Endothelial cell of umbilical vein (primary cell): ENCODE data around the gene TPR. TPM values are rescaled to one million over a fixed set of nuclear protein-coding genes. Genes with fewer than 3 reads are reported as not detected.

ENCODE experiments used
- BruUV-seq: library from RNA; stranded (reverse); fragments of 400-500 nt; replicated peaks from 2 replicates; lab custom pipeline; 2021; lab: Mats Ljungman, UMichigan
- CTCF ChIA-PET: fragments of 300-600, 350-600 bp; sonication (Branson Sonifier 250); formaldehyde crosslinking; loops from one replicate; lab custom pipeline; 2021; ENCODE audit warnings: antibody characterized with exemption, inconsistent platforms; lab: Charles Lee
- POLR2A ChIA-PET: fragments of 300-600, 350-600 bp; sonication (Branson Sonifier 250); formaldehyde crosslinking; loops from one replicate; lab custom pipeline; 2021; ENCODE audit warnings: antibody characterized with exemption, inconsistent platforms; lab: Charles Lee
- DNase-seq: peaks from one replicate; pipeline ENCODE4 v3.0.0-alpha.2; 2011; ENCODE audit warnings: low read depth, low spot score
- FAIRE-seq: peaks from 2 replicates; lab custom pipeline; 2011; peaks lifted over from hg19 to GRCh38; lab: Jason Lieb, UNC
- H2AFZ ChIP-seq: 2 replicates; pipeline ENCODE4 v1.6.0; 2012; ENCODE audit warnings: low read depth, low read length, control low read depth, inconsistent platforms
- H3K27ac ChIP-seq: 2 replicates; pipeline ENCODE4 v1.5.1; 2011; ENCODE audit warnings: low read depth, mild to moderate bottlenecking, control low read depth, low read length, moderate library complexity; ENCODE audit not compliant: insufficient read depth
- H3K27me3 ChIP-seq, 2 experiments: 2 replicates each; pipeline versions ENCODE4 v1.6.0 to v1.6.1; 2011; ENCODE audit warnings: low read length in 2 of 2, mixed read lengths in 1 of 2; ENCODE audit not compliant: control insufficient read depth in 2 of 2, insufficient read depth in 2 of 2
- H3K36me3 ChIP-seq, 2 experiments: 2 replicates in 1 of 2; 3 replicates in 1 of 2; pipeline ENCODE4 v1.5.1; 2011; ENCODE audit warnings: low read length in 2 of 2, mild to moderate bottlenecking in 1 of 2, moderate library complexity in 1 of 2; ENCODE audit not compliant: control insufficient read depth in 2 of 2, insufficient read depth in 2 of 2; ENCODE audit errors: extremely low read depth in 1 of 2
- H3K4me1 ChIP-seq: 3 replicates; pipeline ENCODE4 v1.5.1; 2011; ENCODE audit warnings: mild to moderate bottlenecking, low read length; ENCODE audit not compliant: control insufficient read depth, insufficient read depth; ENCODE audit errors: extremely low read depth
- H3K4me2 ChIP-seq: 2 replicates; pipeline ENCODE4 v1.6.1; 2011; ENCODE audit warnings: low read length, control low read depth, mixed read lengths; ENCODE audit not compliant: insufficient read depth
- H3K4me3 ChIP-seq, 3 experiments: fragments of 200-600 bp in 1 of 3; sonication (generic), shearing (Covaris generic) in 1 of 3; replicated peaks in 1 of 3; 2 replicates each; pipeline ENCODE4 v1.5.1; 2011 to 2016; ENCODE audit warnings: control low read depth in 3 of 3, low read length in 3 of 3, mild to moderate bottlenecking in 2 of 3, inconsistent platforms in 1 of 3, low read depth in 1 of 3, moderate library complexity in 1 of 3; ENCODE audit not compliant: insufficient read depth in 1 of 3
- H3K79me2 ChIP-seq: 2 replicates; pipeline ENCODE4 v1.6.0; 2012; ENCODE audit warnings: low read length, inconsistent platforms; ENCODE audit not compliant: control insufficient read depth, insufficient read depth
- H3K9ac ChIP-seq: replicated peaks from 2 replicates; pipeline ENCODE3; 2011; ENCODE audit warnings: low read length, control low read depth; ENCODE audit not compliant: insufficient read depth; ENCODE audit errors: extremely low read depth
- H3K9me1 ChIP-seq: replicated peaks from 3 replicates; pipeline ENCODE4 v1.6.0; 2011; ENCODE audit warnings: mild to moderate bottlenecking, low read length; ENCODE audit not compliant: control insufficient read depth, insufficient read depth; ENCODE audit errors: extremely low read depth
- H3K9me3 ChIP-seq: replicated peaks from 2 replicates; pipeline ENCODE4 v1.5.1; 2012; ENCODE audit warnings: low read length, inconsistent platforms; ENCODE audit not compliant: control insufficient read depth, insufficient read depth
- H4K20me1 ChIP-seq: replicated peaks from 2 replicates; pipeline ENCODE3; 2011; ENCODE audit warnings: mild to moderate bottlenecking, low read length; ENCODE audit not compliant: control insufficient read depth, insufficient read depth; ENCODE audit errors: extremely low read depth
- FOS ChIP-seq: IDR thresholded peaks from 2 replicates; pipeline ENCODE4 v1.6.1; 2011; ENCODE audit warnings: mild to moderate bottlenecking, low read length, moderate library complexity, borderline replicate concordance; ENCODE audit not compliant: insufficient read depth
- GATA2 ChIP-seq: IDR thresholded peaks from 2 replicates; pipeline ENCODE4 v1.7.0; 2011; ENCODE audit warnings: low read depth, mild to moderate bottlenecking, moderate library complexity, mixed read lengths, low read length; ENCODE audit not compliant: insufficient read length, insufficient read depth
- JUN ChIP-seq: IDR thresholded peaks from 2 replicates; pipeline ENCODE4 v1.6.1; 2011; ENCODE audit warnings: borderline replicate concordance, low read depth; ENCODE audit not compliant: insufficient read length, insufficient read depth
- MYC ChIP-seq: IDR thresholded peaks from one replicate; pipeline ENCODE4 v1.6.1; 2011; ENCODE audit warnings: mild to moderate bottlenecking, low read depth, low read length
- POLR2AphosphoS5 ChIP-seq: IDR thresholded peaks from 2 replicates; pipeline ENCODE4 v1.6.1; 2012; ENCODE audit warnings: low read depth, mild to moderate bottlenecking, control low read depth, low read length, moderate library complexity; ENCODE audit not compliant: insufficient read depth
- dilution Hi-C: fragments of 300-500 bp; cut with MboI; formaldehyde crosslinking; loops from one replicate; pipeline ENCODE4 v1.15.0; 2019; ENCODE audit warnings: low sequenced_read_pairs; ENCODE audit not compliant: extremely low pct_ligation_motif_present
- intact Hi-C: fragments of 100-400 bp; cut with micrococcal nuclease; formaldehyde crosslinking; loops from one replicate; pipeline ENCODE4 v1.10.0; 2022
- polyA plus RNA-seq, 4 experiments: library from polyadenylated mRNA; depleted of rRNA in 3 of 4; stranded (reverse) in 3 of 4; unstranded in 1 of 4; fragments of >200 nt; gene quantifications; 2 replicates each; pipeline versions ENCODE4 v1.2.1 to v1.2.3, GENCODE V29; 2011 to 2012; ENCODE audit warnings: missing spikeins in 1 of 4
- total RNA-seq: library from RNA; stranded (reverse); gene quantifications from 2 replicates; pipeline ENCODE4 v1.2.3, GENCODE V29; 2021
- TF ChIP-seq, protein P1 (sequence below), 2 donors: IDR thresholded peaks; 1 replicate in 1 of 2; 2 replicates in 1 of 2; pipeline ENCODE4 v1.5.1; 2011; ENCODE audit warnings: low read length in 2 of 2, mild to moderate bottlenecking in 2 of 2, moderate library complexity in 2 of 2, control low read depth in 1 of 2, inconsistent platforms in 1 of 2, low read depth in 1 of 2; ENCODE audit not compliant: insufficient read depth in 1 of 2; ENCODE audit errors: extremely low read depth in 1 of 2

TPR gene
- total and polyA plus RNA-seq, 2 donors (not counting 3 experiments of a cell fraction or from before 2014, with no cell fraction given), result 49.4 to 118 TPM

- Histone ChIP-seq H3K27me3 (no peaks in the 10 kb centered on the region), H3K9ac (no peak overlapping the region), H4K20me1 (no peaks in the 10 kb centered on the region), H3K9me3 (no peaks in the 10 kb centered on the region), H2AFZ (no peak overlapping the region), H3K79me2 (no peaks in the 10 kb centered on the region), H3K4me2 (no peak overlapping the region), H3K27ac (no peak overlapping the region), H3K36me3 (peaks cover 9 to 38% of the 10 kb centered on the region in 2 experiments), H3K4me1 (no peaks in the 10 kb centered on the region), H3K9me1 (no peaks in the 10 kb centered on the region), H3K4me3 (no peak overlapping the region)
- POLR2A ChIA-PET, result no interaction called here
- TF ChIP-seq, protein P1, sequence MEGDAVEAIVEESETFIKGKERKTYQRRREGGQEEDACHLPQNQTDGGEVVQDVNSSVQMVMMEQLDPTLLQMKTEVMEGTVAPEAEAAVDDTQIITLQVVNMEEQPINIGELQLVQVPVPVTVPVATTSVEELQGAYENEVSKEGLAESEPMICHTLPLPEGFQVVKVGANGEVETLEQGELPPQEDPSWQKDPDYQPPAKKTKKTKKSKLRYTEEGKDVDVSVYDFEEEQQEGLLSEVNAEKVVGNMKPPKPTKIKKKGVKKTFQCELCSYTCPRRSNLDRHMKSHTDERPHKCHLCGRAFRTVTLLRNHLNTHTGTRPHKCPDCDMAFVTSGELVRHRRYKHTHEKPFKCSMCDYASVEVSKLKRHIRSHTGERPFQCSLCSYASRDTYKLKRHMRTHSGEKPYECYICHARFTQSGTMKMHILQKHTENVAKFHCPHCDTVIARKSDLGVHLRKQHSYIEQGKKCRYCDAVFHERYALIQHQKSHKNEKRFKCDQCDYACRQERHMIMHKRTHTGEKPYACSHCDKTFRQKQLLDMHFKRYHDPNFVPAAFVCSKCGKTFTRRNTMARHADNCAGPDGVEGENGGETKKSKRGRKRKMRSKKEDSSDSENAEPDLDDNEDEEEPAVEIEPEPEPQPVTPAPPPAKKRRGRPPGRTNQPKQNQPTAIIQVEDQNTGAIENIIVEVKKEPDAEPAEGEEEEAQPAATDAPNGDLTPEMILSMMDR (IDR thresholded peaks at IDR 0.05; ENCODE audit: extremely low read depth in 1 of 2, insufficient read depth in 1 of 2, low read depth in 1 of 2, low read length in 2 of 2), result no peak
- TF ChIP-seq FOS (no peak), JUN (peak; percentile 17), POLR2AphosphoS5 (no peak), GATA2 (no peak), MYC (no peak)
- intact Hi-C loops, result loop anchor here (5.0 kb wide), 1 partner anchor 35 kb away; no protein-coding TSS in a partner anchor
- FAIRE-seq (no peak), DNase-seq (no peak)
- BruUV-seq, result no TSS peak
- dilution Hi-C loops, result no loop called here
- CTCF ChIA-PET, result interaction anchor here (0.9 kb wide), 1 partner anchor 18 kb away, joined by 3 read pairs; no protein-coding TSS in a partner anchor
These were observed 47.7 kb downstream of the TPR start for GRCh38 chr1:186327331-186327730.
